Measurements from ENCODE around the gene ALG2. TPM values are rescaled to one million over a fixed set of nuclear protein-coding genes. Genes with fewer than 3 reads are reported as not detected.

Gene ALG2
- total and polyA plus RNA-seq, 2 of the 4 experiments (the other 2 are of a cell fraction): 36.4 to 38.4 TPM

- no peak for TF ChIP-seq RAD21 (IDR thresholded peaks at IDR 0.05; ENCODE audit: low read length)
Measured at GRCh38 chr9:99171225-99172123, 50.3 kb downstream of the ALG2 start (continued).

GRCh38 chr9:99169982-99170761 is 51.6 kb downstream of the ALG2 start:
- H3K4me1 ChIP-seq (ENCODE audit: control insufficient read depth, insufficient read depth, low read length): peaks cover 10% of the 10 kb centered on the region
- H3K23ac ChIP-seq (ENCODE audit: low read depth, low read length): no peak overlapping the region
- H2BK120ac ChIP-seq (ENCODE audit: low read depth, low read length): no peak overlapping the region
- H3K4ac ChIP-seq (ENCODE audit: low read depth, low read length): no peak overlapping the region
- DNase-seq (no peak), ATAC-seq (ENCODE audit: low read depth) (peak; percentile 52)
- no peaks in the 10 kb centered on the region for H3K9me1 ChIP-seq (ENCODE audit: insufficient read depth, low read length)
- dilution Hi-C loops (cut with HindIII; ENCODE audit: low sequenced_read_pairs, unreplicated experiment) (no loop called here), intact Hi-C loops (cut with micrococcal nuclease) (loop anchor here (10.0 kb wide), 1 partner anchor 55 kb away; the partner anchor contains the start of genes ALG2 and SEC61B), in situ Hi-C loops (cut with MboI; ENCODE audit: low sequenced_read_pairs) (no loop called here)
- BruUV-seq (replicated peaks): no TSS peak
- 0% methylated on average over 1 of the region's 10 CpGs; no CpG with 5 or more reads in 1 of the 2 experiments for WGBS, 2 experiments (ENCODE audit: extremely low coverage in 2 of 2, insufficient read length in 1 of 2)
- H3K14ac ChIP-seq (replicated peaks; ENCODE audit: low read depth, low read length): no peak overlapping the region
- no peak overlapping the region for H2AK9ac ChIP-seq (replicated peaks; ENCODE audit: low read depth, low read length, poor library complexity)
- no peak overlapping the region for H2BK15ac ChIP-seq (ENCODE audit: low read depth, low read length)
- TF ChIP-seq MXI1 (IDR thresholded peaks at IDR 0.05; ENCODE audit: borderline replicate concordance, low read depth, low read length) (no peak), MAZ (IDR thresholded peaks at IDR 0.05; ENCODE audit: borderline replicate concordance, low read depth, low read length) (no peak), USF2 (IDR thresholded peaks at IDR 0.05; ENCODE audit: low read depth, low read length) (no peak), POLR2A (IDR thresholded peaks at IDR 0.05; ENCODE audit: low read depth, low read length) (no peak), RFX5 (IDR thresholded peaks at IDR 0.05; ENCODE audit: low read depth, low read length) (no peak)
- POLR2A ChIA-PET (ENCODE audit: unreplicated experiment): no interaction called here
- CTCF ChIA-PET: interaction anchor here (0.5 to 1.3 kb wide), 2 partner anchors 12 to 1052 kb away, joined by 3 to 4 read pairs; no protein-coding TSS in a partner anchor
- no peak overlapping the region for H4K8ac ChIP-seq (ENCODE audit: low read depth in 2 of 2, low read length in 2 of 2)
- no peak overlapping the region for H2BK20ac ChIP-seq (ENCODE audit: low read depth, low read length)
- H4K20me1 ChIP-seq (ENCODE audit: insufficient read depth, low read length): no peaks in the 10 kb centered on the region
- H3K56ac ChIP-seq (ENCODE audit: extremely low read depth, insufficient read depth, low read length): no peak overlapping the region
- H3K27me3 ChIP-seq (ENCODE audit: control insufficient read depth, insufficient read depth, low read length): peaks cover 26% of the 10 kb centered on the region
- no peak overlapping the region for H4K5ac ChIP-seq (ENCODE audit: low read depth, low read length)
- H2AFZ ChIP-seq (replicated peaks; ENCODE audit: low read length, poor library complexity): no peak overlapping the region
- H2BK5ac ChIP-seq (ENCODE audit: low read depth, low read length, poor library complexity, severe bottlenecking): no peak overlapping the region
- no peak overlapping the region for H4K91ac ChIP-seq (ENCODE audit: insufficient read depth, low read depth, low read length)
- H3K9ac ChIP-seq (ENCODE audit: low read depth, low read length): no peak overlapping the region
- no peak overlapping the region for H3K4me3 ChIP-seq (ENCODE audit: insufficient read depth, low read depth, low read length)
- no peak overlapping the region for H3K4me2 ChIP-seq (ENCODE audit: low read depth, low read length)
- H3K27ac ChIP-seq (ENCODE audit: insufficient read depth, low read length): no peak overlapping the region
- H2AK5ac ChIP-seq (ENCODE audit: low read depth, low read length): no peak overlapping the region
- H3K79me1 ChIP-seq (ENCODE audit: low read depth in 1 of 2, low read length in 2 of 2): no peaks in the 10 kb centered on the region
- no peaks in the 10 kb centered on the region for H3K9me3 ChIP-seq (ENCODE audit: control insufficient read depth, insufficient read depth, low read length)
- no peak overlapping the region for H3K18ac ChIP-seq (ENCODE audit: low read depth, low read length)
- no peaks in the 10 kb centered on the region for H3K36me3 ChIP-seq (ENCODE audit: control insufficient read depth, insufficient read depth, low read length)
